ENCODE measurements around the gene BRAF.
"Not testable (repeated sequence)": the region's sequence is repeated elsewhere in the genome, so short reads cannot be mapped to it uniquely, and the experiment has no call there.

BRAF gene

DNA sequence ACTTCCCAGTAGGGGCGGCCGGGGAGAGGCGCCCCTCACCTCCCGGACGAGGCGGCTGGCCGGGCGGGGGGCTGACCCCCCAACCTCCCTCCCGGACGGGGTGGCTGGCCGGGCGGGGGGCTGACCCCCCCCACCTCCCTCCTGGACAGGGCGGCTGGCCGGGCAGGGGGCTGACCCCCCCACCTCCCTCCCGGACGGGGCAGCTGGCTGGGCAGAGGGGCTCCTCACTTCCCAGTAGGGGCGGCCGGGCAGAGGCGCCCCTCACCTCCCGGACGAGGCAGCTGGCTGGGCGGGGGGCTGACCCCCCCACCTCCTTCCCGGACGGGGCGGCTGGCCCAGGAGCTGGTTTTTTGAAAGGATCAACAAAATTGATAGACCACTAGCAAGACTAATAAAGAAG lies 161.6 kb downstream of the BRAF start:
- not testable (repeated sequence) for DNase-seq

DNA sequence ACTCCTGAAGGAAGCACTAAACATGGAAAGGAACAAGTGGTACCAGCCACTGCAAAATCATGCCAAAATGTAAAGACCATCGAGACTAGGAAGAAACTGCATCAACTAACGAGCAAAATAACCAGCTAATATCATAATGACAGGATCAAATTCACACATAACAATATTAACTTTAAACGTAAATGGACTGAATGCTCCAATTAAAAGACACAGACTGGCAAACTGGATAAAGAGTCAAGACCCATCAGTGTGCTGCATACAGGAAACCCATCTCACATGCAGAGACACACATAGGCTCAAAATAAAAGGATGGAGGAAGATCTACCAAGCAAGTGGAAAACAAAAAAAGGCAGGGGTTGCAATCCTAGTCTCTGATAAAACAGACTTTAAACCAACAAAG lies 163.4 kb downstream of the BRAF start:
- DNase-seq = not testable (repeated sequence)

DNA sequence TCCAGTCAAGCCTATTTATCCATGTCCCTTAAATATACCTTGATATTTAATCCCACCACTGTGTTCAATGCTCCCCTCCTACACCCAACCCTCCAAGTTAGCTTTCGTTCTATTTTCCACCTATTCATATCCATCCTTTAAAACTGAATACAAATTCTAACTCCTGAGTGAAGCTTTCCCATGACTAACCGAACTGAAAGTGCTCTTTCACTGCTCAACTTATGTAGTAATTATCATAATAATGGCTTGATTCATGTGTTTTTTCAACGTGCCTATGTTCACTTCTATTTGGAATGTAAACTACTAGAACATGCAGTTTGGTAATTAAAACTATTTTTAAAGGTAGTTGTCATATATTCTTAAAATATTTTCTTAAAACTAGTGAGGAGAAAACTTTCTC lies 170.2 kb downstream of the BRAF start:
- no peak for DNase-seq

DNA sequence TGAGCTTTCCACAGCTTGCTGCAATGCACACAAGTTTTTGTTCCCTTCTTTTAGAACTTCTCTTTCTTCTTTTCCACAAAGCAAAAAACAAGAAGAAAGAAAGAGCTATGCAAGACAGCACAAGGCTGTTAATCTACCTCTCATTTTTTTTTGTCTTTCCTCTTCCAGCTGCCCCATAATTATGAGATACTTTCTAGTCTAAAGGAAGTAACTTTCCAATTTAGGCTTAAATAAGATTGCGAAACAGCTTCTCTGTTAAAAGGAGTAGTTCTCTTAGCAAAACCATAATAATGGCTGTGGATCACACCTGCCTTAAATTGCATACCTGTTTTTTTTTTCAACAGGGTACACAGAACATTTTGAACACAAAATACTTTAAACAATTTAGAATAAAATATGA lies 172.2 kb downstream of the BRAF start:
- no peak for DNase-seq

DNA sequence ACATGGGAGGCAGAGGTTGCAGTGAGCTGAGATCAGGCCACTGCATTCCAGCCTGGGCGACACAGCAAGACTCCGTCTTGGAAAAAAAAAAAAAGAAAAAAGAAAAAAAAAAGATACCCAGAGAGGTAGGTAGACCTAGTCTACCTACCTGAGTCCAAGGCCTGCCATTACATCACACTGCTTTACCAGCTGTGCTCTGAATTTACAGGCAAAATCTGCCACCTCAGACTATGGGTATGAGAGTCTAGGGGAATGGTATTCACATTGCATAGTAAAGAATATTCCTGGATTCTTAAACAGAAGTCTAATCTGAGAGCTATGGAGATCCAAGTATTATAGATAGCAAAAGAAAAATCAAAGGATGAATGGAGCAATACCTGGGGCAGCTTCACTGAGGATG lies 178.0 kb downstream of the BRAF start:
- DNase-seq = no peak

DNA sequence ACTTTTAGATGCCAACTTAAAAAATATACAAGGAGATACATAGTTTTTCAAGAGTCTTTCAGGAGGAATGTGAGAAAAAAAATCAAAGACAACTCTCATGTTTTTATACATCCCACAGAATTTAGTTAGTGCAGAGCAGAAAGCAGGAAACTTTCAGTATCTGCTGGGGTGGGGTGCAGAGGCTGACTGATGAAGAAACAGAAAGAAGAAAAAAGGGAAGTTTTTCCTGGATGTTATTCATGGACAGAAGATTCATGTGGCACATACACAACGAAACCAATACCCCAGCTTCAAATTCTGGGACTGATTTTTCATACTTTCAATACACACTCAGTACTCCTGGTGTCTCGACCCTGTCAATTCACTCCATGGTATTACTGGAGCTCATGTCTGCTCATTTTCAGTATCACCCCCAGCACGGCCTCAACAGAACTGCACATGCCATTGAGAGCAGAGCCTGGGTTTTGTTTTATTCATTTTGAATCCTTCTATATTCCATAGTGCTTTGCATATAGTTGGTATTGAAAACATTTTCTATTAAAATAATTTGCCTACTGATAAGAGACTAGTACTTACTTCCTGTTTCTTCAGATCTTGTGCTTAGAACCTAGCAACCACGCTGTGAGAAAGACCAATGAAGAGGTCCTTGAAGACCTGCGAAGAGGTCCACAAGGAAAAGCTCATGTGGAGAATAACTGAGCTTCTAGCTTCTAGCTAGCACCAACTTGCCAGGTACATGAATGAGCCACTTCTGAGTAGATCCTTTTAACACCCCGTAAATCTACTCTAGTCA lies 179.3 kb downstream of the BRAF start:
- DNase-seq = no peak

DNA sequence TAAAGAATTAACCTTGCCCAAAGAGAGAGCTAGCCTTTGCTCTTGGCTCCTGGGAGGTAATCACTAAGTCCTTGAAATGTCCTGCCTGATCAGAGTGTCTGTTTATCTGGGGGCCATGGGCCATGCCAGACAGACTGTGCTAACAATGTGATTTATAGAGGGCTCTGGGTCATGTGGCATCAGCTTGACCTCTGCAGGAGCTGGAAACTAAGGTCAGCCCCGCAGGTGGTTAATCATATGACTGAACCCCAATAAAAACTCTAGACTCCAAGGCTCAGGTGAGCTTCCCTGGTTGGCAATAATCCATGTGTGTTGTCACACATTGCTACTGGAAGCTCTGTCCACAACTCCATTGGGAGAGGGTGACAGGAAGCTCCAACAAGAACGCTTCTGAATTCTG lies 180.7 kb downstream of the BRAF start:
- DNase-seq = no peak

DNA sequence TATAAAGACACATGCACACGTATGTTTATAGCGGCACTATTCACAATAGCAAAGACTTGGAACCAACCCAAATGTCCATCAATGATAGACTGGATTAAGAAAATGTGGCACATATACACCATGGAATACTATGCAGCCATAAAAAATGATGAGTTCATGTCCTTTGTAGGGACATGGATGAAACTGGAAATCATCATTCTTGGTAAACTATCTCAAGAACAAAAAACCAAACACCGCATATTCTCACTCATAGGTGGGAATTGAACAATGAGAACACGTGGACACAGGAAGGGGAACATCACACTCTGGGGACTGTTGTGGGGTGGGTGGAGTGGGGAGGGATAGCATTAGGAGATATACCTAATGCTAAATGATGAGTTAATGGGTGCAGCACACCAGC lies 181.5 kb downstream of the BRAF start:
- not testable (repeated sequence) for DNase-seq

DNA sequence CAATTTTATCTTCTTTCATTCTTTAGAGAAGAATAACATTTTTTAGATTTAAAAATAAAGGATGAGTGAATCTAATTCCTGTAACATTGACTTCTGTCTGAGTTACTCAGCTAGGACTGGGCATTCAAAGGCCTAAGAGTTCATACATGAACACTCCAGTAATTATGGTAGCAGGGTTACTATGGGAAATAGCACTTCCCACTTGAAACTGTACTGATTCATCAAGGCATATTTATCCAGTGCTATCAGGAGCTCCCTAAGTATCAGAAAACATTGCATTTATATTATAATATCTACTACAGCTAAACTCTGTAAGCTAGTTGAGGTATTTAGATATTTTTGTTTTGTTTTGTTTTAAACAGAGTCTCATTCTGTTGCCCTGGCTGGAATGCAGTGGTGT lies 186.4 kb downstream of the BRAF start:
- DNase-seq = no peak

DNA sequence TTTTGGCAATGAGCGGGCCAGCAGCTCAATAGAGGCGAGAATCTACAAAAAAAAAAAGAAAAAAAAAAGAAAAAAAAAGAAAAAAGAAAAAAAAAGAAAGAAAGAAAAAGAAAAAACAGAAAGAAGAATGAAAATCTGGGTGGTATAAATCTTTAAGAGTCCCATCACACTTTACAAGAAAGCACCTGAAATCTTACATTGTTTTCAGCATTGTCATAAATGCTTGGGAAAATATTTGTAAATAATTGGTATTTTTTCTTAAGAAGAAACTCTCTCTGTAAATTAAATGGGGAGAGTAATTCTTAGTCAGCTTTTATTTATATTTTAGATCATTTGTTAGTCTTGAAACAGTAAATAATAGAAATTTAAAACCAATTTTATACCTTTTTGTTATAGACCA lies 190.0 kb downstream of the BRAF start:
- DNase-seq = no peak

DNA sequence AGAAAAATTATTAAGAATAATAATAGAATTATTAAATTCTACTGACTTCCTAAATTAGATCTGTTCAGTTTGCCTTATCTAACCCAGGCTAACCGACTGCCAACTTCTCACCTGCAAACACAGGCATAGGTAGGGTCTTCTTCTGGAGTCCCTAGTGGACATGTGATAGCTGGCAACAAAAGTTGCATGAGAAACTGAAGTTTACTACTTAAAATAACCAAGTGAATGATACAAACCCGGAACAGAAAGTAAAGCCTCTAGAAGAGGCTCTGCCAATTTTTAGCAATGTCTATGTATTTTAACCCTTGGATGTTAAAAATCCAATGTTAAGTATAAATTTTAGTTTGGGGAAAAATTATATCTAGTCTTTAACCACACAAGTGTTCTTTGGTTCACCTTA lies 190.6 kb downstream of the BRAF start:
- no peak for DNase-seq

DNA sequence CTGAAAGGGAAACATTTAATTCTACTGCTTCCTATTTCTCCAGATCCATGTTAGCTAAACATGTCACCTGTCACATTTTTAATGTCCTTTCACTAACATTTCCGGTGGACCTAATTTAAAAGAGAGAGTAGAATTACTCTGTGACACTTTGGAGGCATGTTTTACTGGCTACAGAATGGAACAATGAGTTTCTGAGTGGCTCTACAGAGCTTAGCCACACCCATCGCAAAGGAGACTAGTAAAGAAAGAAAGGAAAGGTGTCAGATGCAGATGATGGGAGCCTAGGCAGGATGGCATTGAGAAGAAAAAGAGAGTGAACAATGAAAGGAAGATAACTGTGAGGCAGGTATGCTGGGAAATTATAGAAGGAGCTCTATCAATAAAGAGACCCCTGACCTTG lies 192.3 kb downstream of the BRAF start:
- DNase-seq = no peak

DNA sequence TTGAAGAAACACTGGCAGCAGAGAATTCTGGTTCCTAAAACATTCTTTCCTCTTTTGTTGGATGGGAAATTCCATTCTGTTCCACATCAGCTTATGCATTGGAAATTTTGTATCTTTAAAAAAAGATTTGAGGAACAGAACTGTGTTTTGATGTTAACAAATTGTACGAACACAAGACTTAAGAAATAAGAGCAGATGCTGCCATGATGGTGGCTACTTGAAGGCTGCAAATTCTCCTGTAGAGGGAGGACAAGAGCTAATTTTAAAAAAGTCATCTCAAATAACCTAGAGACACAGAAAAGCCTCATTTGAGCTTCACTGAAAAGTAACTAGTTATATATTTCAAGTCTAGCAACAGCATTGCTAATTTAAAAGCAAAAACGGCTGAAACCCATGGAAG lies 198.4 kb downstream of the BRAF start:
- DNase-seq = no peak

DNA sequence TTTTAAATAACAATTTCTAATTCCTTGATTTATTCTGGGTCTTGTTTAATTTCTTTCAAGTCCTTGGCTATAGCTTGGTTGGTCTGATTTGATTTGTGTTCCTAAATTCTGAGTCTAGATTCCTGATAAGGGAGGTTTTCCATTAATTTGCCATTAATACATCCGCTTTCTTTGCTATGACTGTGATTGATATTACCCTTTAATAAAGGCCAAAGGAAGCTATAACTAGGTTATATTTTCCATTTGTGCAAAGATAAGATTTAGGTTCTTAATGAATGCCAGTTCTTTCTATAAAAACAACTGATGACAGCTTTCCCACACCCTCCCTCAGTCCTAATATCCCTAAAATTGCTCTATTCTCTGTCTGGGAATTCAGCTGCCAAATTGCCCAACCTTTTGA lies 200.0 kb downstream of the BRAF start:
- no peak for DNase-seq

DNA sequence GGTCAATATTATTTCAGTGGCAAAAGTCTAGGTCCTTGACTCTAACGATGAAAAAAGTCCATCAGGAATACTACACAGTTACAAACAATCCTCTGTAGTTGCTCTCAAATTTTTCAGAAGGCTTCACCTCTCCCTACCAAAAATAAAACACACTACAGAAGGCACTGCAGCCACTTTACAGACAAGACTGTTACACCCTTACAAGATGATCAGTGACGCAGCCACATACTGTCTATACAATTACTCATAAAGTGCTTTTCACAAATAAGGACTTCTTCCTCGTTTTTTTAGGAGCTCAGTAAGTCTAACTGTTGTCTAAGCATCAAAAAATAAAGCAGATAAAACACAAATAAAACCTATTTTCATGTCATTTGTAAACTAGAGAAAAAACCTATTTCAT lies 201.2 kb downstream of the BRAF start:
- no peak for DNase-seq

DNA sequence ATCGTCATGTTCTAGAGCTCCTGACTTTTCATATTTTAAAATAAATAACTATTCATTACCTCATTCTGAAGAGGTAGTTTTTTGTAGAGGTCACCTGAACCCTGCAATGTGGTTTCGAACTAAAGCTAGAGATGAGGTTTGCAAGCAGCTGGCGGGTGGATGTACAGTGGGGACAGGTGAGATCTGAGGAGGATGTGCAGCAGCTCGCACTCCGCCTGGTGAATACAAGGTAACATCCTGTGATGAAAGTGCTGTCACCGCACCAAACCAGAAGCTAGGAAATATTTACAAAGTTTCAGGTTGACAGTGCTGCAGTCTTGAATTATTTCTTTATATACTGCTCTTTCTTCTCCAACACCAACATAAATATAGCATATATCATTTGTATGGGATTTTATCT lies 201.7 kb downstream of the BRAF start:
- DNase-seq = no peak

DNA sequence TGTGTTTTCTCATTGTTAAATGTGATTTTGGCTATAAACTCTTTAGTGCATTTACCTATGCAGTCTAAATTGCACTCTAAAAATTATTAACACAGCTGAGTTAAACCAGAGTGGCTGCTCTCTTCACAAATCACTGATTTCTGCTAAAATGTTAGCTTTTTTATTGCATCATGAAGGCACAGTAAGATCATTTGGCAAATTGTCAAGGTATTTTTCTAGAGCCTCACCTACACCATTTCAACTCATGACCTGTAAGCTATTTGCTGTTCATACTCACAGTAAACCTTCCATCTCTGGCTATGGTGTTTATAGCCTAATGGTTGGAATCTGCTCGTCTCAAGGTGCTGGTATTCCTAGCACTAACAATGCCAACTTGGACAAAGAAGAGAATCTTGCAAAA lies 202.5 kb downstream of the BRAF start:
- DNase-seq = no peak

DNA sequence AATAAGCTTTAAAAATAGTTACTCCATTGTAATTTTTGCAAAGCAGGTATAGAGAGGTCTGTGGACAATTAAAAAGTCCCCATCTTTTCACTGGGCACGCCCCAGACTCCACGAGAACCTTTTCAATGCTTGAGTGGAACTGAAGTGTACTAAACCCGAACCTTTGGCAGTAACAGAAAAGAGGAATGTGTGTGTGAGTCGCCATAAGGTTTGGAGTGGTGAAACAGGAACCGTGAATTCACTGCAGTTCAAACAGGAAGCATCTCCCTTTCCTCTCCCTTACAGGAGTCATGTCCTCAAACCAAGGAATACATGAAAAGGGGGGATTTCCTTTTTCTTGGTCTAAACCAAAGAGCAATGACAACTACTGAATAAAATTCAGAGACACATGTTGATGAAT lies 205.0 kb downstream of the BRAF start:
- no peak for DNase-seq

DNA sequence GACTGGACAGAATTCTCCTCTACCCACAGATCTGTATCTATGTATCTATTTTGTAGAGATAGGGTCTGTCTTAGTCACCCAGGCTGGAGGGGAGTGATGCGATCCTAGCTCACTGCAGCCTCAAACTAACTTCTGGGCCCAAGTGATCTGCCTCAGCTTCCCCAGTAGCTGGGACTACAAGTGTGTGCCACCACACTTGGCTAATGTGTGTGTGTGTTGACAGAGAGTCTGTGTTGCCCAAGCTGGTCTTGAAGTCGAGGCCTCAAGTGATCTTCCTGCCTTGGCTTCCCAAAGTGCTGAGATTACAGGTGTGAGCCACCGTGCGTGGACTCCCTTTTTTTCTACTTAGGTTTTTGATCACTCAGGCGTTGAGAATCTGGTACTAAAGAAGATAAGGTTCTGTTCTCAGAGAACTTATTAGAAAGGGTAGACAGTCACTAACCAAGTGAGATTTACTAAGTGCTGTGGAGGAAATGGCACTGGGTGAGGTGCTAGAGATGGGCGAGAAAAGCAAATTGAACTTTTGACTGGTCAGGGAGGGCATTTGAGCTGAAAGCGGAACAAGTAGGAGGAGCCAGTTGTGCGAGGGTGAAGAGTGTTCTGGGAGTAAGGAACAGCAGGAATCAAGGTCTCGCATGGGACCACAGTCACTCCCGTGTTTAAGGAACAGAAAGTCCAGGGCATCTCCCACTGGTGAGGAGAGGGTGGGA lies 210.2 kb downstream of the BRAF start:
- DNase-seq = no peak

DNA sequence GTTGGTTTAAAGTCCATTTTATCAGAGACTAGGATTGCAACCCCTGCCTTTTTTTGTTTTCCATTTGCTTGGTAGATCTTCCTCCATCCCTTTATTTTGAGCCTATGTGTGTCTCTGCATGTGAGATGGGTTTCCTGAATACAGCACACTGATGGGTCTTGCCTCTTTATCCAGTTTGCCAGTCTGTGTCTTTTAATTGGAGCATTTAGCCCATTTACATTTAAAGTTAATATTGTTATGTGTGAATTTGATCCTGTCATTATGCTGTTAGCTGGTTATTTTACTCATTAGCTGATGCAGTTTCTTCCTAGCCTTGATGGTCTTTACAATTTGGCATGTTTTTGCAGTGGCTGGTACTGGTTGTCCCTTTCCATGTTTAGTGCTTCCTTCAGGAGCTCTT lies 212.3 kb downstream of the BRAF start:
- DNase-seq = not testable (repeated sequence)

DNA sequence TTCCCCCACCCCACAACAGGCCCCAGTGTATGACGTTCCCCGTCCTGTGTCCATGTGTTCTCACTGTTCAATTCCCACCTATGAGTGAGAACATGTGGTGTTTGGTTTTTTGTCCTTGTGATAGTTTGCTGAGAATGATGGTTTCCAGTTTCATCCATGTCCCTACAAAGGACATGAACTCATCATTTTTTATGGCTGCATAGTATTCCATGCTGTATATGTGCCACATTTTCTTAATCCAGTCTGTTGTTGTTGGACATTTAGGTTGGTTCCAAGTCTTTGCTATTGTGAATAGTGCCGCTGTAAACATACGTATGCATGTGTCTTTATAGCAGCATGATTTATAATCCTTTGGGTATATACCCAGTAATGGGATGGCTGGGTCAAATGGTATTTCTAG lies 216.0 kb downstream of the BRAF start:
- DNase-seq = not testable (repeated sequence)

DNA sequence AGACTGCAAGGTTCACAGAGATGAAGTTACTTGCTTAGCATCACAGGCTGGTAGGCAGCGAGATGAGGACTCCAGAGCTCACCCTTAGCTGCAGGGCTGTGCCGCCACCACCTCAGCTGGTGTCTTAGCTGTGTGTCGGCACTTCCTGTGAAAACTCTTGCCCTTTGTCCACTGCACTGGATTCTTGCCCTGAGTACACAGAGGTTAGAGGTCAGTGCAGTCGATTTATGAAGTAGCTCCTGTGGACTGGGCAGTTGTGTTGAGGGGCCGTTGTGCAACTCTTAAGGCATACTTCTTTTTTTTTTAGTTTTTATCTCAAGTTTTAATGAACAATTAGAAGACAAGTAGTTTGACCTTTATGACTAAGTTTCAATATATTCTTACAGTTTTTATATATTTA lies 217.6 kb downstream of the BRAF start:
- DNase-seq = no peak

DNA sequence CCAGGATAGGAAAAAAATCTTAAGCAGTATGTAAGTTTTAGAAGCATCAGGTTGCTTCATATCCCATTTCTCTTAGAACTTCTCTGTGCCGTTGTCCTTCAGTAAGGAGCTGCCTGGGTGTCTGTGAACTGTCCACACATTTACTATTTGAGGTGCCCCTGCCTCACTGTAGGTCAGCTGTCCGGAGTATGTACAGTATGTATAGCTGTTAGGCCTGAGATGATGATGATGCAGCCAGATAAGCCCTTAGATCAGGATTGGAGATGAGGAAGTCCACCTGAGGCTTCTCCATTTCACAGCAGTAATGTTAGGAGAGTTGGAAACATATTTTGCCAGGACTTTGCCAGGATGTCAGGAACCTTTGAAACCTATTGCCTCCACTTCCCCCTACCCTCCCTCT lies 220.5 kb downstream of the BRAF start:
- DNase-seq = no peak

DNA sequence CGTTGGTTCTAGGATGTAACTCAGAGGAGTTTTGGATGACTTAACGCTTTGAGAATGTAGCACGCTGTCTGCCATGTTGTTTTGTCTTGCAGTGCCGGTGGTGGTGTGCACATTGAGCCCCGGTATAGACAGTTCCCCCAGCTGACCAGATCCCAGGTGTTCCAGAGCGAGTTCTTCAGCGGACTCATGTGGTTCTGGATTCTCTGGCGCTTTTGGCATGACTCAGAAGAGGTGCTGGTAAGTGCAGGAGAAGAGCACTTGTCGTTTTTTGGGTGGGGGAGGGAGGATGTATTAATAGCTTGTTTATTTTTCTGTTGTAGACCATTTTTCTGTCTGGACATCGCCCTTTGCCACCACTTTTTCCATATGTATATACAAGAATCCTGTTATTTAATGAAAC lies 222.0 kb downstream of the BRAF start:
- no peak for DNase-seq

DNA sequence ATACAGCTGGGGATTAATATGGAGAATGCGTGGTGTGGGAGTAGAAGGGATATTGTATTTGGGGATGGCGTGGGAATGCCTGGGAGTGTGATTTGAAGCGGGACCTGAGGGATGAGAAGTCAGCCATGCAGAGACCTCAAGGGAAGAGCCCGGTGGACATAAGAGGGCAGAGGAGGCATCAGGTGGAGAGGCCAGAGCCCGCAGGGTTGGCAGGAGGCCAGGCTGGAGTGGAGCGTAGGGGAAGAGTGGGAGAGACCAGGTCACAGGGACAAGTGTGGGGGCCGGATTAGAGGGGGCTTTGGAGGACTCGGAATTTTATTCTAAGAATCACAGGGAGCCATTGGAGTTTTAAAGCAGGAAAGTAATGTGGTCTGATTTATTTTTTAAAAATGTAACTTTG lies 226.3 kb downstream of the BRAF start:
- no peak for DNase-seq
